Neuronal stem cell (in vitro differentiated cells): ENCODE data around the gene FHIP2A.

Source experiments
- DNase-seq: peaks from one replicate; pipeline ENCODE4 v3.0.0-alpha.2; 2013; ENCODE audit warnings: low spot score
- H2AFZ ChIP-seq: one replicate; pipeline ENCODE4 v1.6.1; 2013; ENCODE audit warnings: mild to moderate bottlenecking, low read length, inconsistent platforms
- H2AK5ac ChIP-seq: 2 replicates; pipeline ENCODE4 v1.6.1; 2013; ENCODE audit warnings: low read depth, mild to moderate bottlenecking, inconsistent platforms, low read length, moderate library complexity, mixed read lengths
- H2BK120ac ChIP-seq: 2 replicates; pipeline ENCODE4 v1.6.1; 2013; ENCODE audit warnings: low read depth, mild to moderate bottlenecking, inconsistent platforms, low read length, moderate library complexity, mixed read lengths
- H2BK12ac ChIP-seq: one replicate; pipeline ENCODE4 v1.6.1; 2013; ENCODE audit warnings: low read length, inconsistent platforms
- H2BK15ac ChIP-seq: 2 replicates; pipeline ENCODE4 v1.6.1; 2013; ENCODE audit warnings: mild to moderate bottlenecking, low read length, inconsistent platforms, mixed read lengths
- H2BK5ac ChIP-seq: one replicate; pipeline ENCODE4 v1.6.1; 2013; ENCODE audit warnings: inconsistent platforms, mild to moderate bottlenecking, low read length, moderate library complexity
- H3K14ac ChIP-seq: one replicate; pipeline ENCODE4 v1.6.1; 2013; ENCODE audit warnings: low read length, inconsistent platforms
- H3K18ac ChIP-seq: 2 replicates; pipeline ENCODE4 v1.6.1; 2013; ENCODE audit warnings: low read length, inconsistent platforms
- H3K23ac ChIP-seq: 2 replicates; pipeline ENCODE4 v1.6.1; 2013; ENCODE audit warnings: low read depth, mild to moderate bottlenecking, mixed read lengths, low read length, inconsistent platforms; ENCODE audit not compliant: poor library complexity
- H3K27ac ChIP-seq: replicated peaks from 3 replicates; pipeline ENCODE4 v1.5.1; 2013; ENCODE audit warnings: low read length, inconsistent platforms
- H3K27me3 ChIP-seq, 3 experiments: 2 replicates each; pipeline ENCODE4 v1.6.1; 2013; ENCODE audit warnings: low read length in 3 of 3, mild to moderate bottlenecking in 2 of 3, inconsistent platforms in 1 of 3, low read depth in 1 of 3, mixed read lengths in 1 of 3, moderate library complexity in 1 of 3; ENCODE audit not compliant: control insufficient read depth in 3 of 3, insufficient read depth in 3 of 3
- H3K36me3 ChIP-seq, 2 donors: replicated peaks in 1 of 2; 2 replicates each; pipeline ENCODE4 v1.6.1; 2013; ENCODE audit warnings: low read length in 2 of 2; ENCODE audit not compliant: control insufficient read depth in 2 of 2, insufficient read depth in 2 of 2
- H3K4ac ChIP-seq: 2 replicates; pipeline ENCODE4 v1.6.1; 2013; ENCODE audit warnings: inconsistent platforms, mild to moderate bottlenecking, low read length, moderate library complexity
- H3K4me1 ChIP-seq, 2 donors: 1 replicate in 1 of 2; 2 replicates in 1 of 2; pipeline ENCODE4 v1.6.1; 2013; ENCODE audit warnings: low read length in 2 of 2, low read depth in 1 of 2; ENCODE audit not compliant: control insufficient read depth in 2 of 2, insufficient read depth in 1 of 2
- H3K4me2 ChIP-seq: one replicate; pipeline ENCODE4 v1.6.1; 2013; ENCODE audit warnings: mild to moderate bottlenecking, low read length, inconsistent platforms; ENCODE audit not compliant: insufficient read depth, poor library complexity, severe bottlenecking
- H3K4me3 ChIP-seq, 2 donors: 2 replicates each; pipeline ENCODE4 v1.5.1; 2013; ENCODE audit warnings: low read length in 2 of 2, mild to moderate bottlenecking in 2 of 2, inconsistent platforms in 1 of 2, moderate library complexity in 1 of 2
- H3K79me1 ChIP-seq: one replicate; pipeline ENCODE4 v1.6.1; 2013; ENCODE audit warnings: low read depth, mild to moderate bottlenecking, inconsistent platforms, low read length, moderate library complexity
- H3K9ac ChIP-seq: one replicate; pipeline ENCODE4 v1.6.1; 2013; ENCODE audit warnings: mild to moderate bottlenecking, low read depth, low read length, inconsistent platforms; ENCODE audit not compliant: poor library complexity
- H3K9me3 ChIP-seq, 2 donors: replicated peaks in 1 of 2; 2 replicates each; pipeline versions ENCODE3 to v1.6.1; 2013; ENCODE audit warnings: low read length in 2 of 2, mild to moderate bottlenecking in 2 of 2, inconsistent platforms in 1 of 2, low read depth in 1 of 2, mixed read lengths in 1 of 2, moderate library complexity in 1 of 2; ENCODE audit not compliant: control insufficient read depth in 2 of 2, insufficient read depth in 1 of 2
- H4K8ac ChIP-seq: one replicate; pipeline ENCODE4 v1.6.1; 2013; ENCODE audit warnings: low read depth, mild to moderate bottlenecking, inconsistent platforms, low read length, moderate library complexity
- H4K91ac ChIP-seq: one replicate; pipeline ENCODE4 v1.6.1; 2013; ENCODE audit warnings: low read length, low read depth, mild to moderate bottlenecking, inconsistent platforms; ENCODE audit not compliant: poor library complexity
- WGBS, 2 donors: extraction: QIAGEN DNeasy Blood & Tissue Kit; methylation state at CpG; one replicate each; pipeline ENCODE4 v1.1.7; 2013; ENCODE audit warnings: missing lambda C conversion rate in 2 of 2, mixed read lengths in 1 of 2; ENCODE audit not compliant: insufficient read length in 2 of 2, insufficient replicate concordance in 1 of 2; ENCODE audit errors: extremely low coverage in 2 of 2; 5-methylcytosine and 5-hydroxymethylcytosine counted together

Gene FHIP2A

GRCh38 chr10:114795039-114795438, 26.5 kb upstream of the FHIP2A start:
- Histone ChIP-seq H3K4ac (no peak overlapping the region), H2AFZ (no peak overlapping the region), H3K27me3 (no peaks in the 10 kb centered on the region), H3K9me3 (no peaks in the 10 kb centered on the region), H3K18ac (no peak overlapping the region), H3K27ac (no peak overlapping the region), H2BK120ac (no peak overlapping the region), H3K36me3 (no peaks in the 10 kb centered on the region), H3K4me1 (no peaks in the 10 kb centered on the region), H3K14ac (no peak overlapping the region), H3K4me2 (no peak overlapping the region), H3K9ac (no peak overlapping the region), H2BK12ac (no peak overlapping the region), H2BK15ac (no peak overlapping the region), H2BK5ac (no peak overlapping the region), H3K79me1 (no peaks in the 10 kb centered on the region), H2AK5ac (no peak overlapping the region), H4K91ac (no peak overlapping the region), H3K23ac (no peak overlapping the region), H3K4me3 (no peak overlapping the region), H4K8ac (no peak overlapping the region)
- no CpG with 5 or more reads among the region's 3 CpGs for WGBS, 2 donors
- no peak for DNase-seq

GRCh38 chr10:114800361-114800760, 21.2 kb upstream of the FHIP2A start:
- no peak overlapping the region for H3K27ac ChIP-seq
- H3K9me3 ChIP-seq = no peaks in the 10 kb centered on the region
- no peak overlapping the region for H2BK12ac ChIP-seq
- WGBS, 2 donors = no CpG with 5 or more reads among the region's 1 CpG
- H3K9ac ChIP-seq = no peak overlapping the region
- H2AK5ac ChIP-seq = no peak overlapping the region
- H2BK5ac ChIP-seq = no peak overlapping the region
- no peaks in the 10 kb centered on the region for H3K4me1 ChIP-seq
- no peak overlapping the region for H3K4me3 ChIP-seq
- no peak overlapping the region for H3K4ac ChIP-seq
- H2BK15ac ChIP-seq = no peak overlapping the region
- H3K27me3 ChIP-seq = no peaks in the 10 kb centered on the region
- H3K18ac ChIP-seq = no peak overlapping the region
- no peak overlapping the region for H3K23ac ChIP-seq
- no peaks in the 10 kb centered on the region for H3K36me3 ChIP-seq
- no peak overlapping the region for H3K14ac ChIP-seq
- no peak for DNase-seq
- no peak overlapping the region for H3K4me2 ChIP-seq
- H2BK120ac ChIP-seq = no peak overlapping the region
- H3K79me1 ChIP-seq = no peaks in the 10 kb centered on the region
- no peak overlapping the region for H4K8ac ChIP-seq
- no peak overlapping the region for H4K91ac ChIP-seq
- no peak overlapping the region for H2AFZ ChIP-seq

DNA sequence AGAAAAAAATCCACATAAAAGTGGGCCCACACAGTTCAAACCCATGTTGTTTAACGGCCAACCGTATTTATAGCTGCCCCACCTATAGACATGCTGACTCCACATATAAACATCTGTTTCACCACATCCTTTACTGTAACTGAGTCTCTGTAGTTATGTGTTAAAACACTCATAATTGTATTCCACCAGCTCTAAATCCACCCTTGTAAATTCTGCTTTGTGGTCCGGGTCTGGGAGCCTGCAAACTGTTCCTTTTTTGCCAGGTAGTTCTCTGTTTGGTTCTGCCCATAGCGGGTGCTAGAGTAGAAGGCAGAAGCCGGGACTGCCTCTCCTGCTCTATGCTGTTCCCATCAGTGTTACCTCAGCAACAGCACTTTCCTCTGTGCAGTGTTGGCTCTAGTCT, 20.2 kb upstream of the FHIP2A start:
- H3K36me3 ChIP-seq = no peaks in the 10 kb centered on the region
- no peak overlapping the region for H2AFZ ChIP-seq
- no peak overlapping the region for H2BK120ac ChIP-seq
- H3K4me2 ChIP-seq = no peak overlapping the region
- no CpG with 5 or more reads among the region's 5 CpGs for WGBS, 2 donors
- H2BK15ac ChIP-seq = no peak overlapping the region
- no peak overlapping the region for H2AK5ac ChIP-seq
- H3K4ac ChIP-seq = no peak overlapping the region
- no peak overlapping the region for H3K9ac ChIP-seq
- H3K27me3 ChIP-seq = no peaks in the 10 kb centered on the region
- no peak overlapping the region for H4K8ac ChIP-seq
- H3K14ac ChIP-seq = no peak overlapping the region
- no peak overlapping the region for H3K4me3 ChIP-seq
- no peak overlapping the region for H3K27ac ChIP-seq
- no peak overlapping the region for H2BK5ac ChIP-seq
- H2BK12ac ChIP-seq = no peak overlapping the region
- H3K9me3 ChIP-seq = no peaks in the 10 kb centered on the region
- H3K79me1 ChIP-seq = no peaks in the 10 kb centered on the region
- DNase-seq = no peak
- H3K4me1 ChIP-seq = no peaks in the 10 kb centered on the region
- H4K91ac ChIP-seq = no peak overlapping the region
- no peak overlapping the region for H3K23ac ChIP-seq
- no peak overlapping the region for H3K18ac ChIP-seq

DNA sequence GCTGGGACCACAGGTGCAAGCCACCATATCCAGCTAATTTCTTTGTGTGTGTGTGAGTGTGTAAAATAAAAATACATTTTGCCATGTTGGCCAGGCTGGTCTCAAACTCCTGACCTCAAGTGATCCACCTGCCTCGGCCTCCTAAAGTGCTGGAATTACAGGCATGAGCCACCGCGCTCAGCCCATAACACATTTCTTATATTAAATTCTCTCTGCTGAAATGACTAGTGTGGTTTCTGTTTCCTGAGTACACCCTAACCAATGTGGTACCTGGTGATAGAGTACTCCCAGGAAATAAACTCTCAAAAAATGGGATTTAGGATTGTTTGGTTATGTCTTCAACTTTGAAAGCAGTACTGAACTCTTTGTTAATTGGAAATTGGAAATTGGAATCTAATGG, 19.4 kb upstream of the FHIP2A start:
- Histone ChIP-seq H4K91ac (no peak overlapping the region), H3K4ac (no peak overlapping the region)
- WGBS, 2 donors = no CpG with 5 or more reads among the region's 3 CpGs

More for the DNA sequence above, 19.4 kb upstream of the FHIP2A start:
- Histone ChIP-seq H2BK15ac (no peak overlapping the region), H4K8ac (no peak overlapping the region), H2BK5ac (no peak overlapping the region), H3K23ac (no peak overlapping the region), H3K9me3 (no peaks in the 10 kb centered on the region), H2AK5ac (no peak overlapping the region), H3K79me1 (no peaks in the 10 kb centered on the region), H2AFZ (no peak overlapping the region), H3K14ac (no peak overlapping the region), H3K27me3 (no peaks in the 10 kb centered on the region), H3K36me3 (no peaks in the 10 kb centered on the region), H3K9ac (no peak overlapping the region), H3K27ac (no peak overlapping the region), H3K4me1 (no peaks in the 10 kb centered on the region), H3K18ac (no peak overlapping the region), H3K4me3 (no peak overlapping the region), H2BK120ac (no peak overlapping the region), H3K4me2 (no peak overlapping the region), H2BK12ac (no peak overlapping the region)
- no peak for DNase-seq
